Measurements from ENCODE around the gene TIMP3. TPM values are rescaled to one million over a fixed set of nuclear protein-coding genes. Genes with fewer than 3 reads are reported as not detected.

Gene TIMP3
- total RNA-seq, 2 donors from 2014 or later, result 6.3 to 17.1 TPM

GRCh38 chr22:32809786-32810554 lies 8.5 kb downstream of the TIMP3 start:
- H3K4me1 Mint-ChIP-seq, result peaks cover 58% of the 10 kb centered on the region
- no peaks in the 10 kb centered on the region for H3K27me3 Mint-ChIP-seq (ENCODE audit: insufficient read depth)
- peak overlapping the region; percentile 83 for H3K27ac Mint-ChIP-seq
- peaks cover 3% of the 10 kb centered on the region for H3K36me3 Mint-ChIP-seq (ENCODE audit: low read depth)
- H3K36me3 ChIP-seq (ENCODE audit: control insufficient read depth, insufficient read depth, low read length), result peaks cover 11% of the 10 kb centered on the region
- no peak for DNase-seq
- H3K4me3 ChIP-seq (ENCODE audit: low read length), result no peak overlapping the region
- no peak overlapping the region for H3K9ac ChIP-seq (ENCODE audit: extremely low read depth, low read length, poor library complexity, severe bottlenecking)
- 83 to 93% methylated on average over 2 to 5 of the region's 6 CpGs for WGBS, 2 experiments (ENCODE audit: insufficient coverage in 1 of 2, insufficient read length in 1 of 2)
- no peak overlapping the region for H3K27ac ChIP-seq (ENCODE audit: low read depth, low read length)
- H3K27me3 ChIP-seq (ENCODE audit: control insufficient read depth, insufficient read depth, low read length, poor library complexity, severe bottlenecking), result no peaks in the 10 kb centered on the region
- no peak for TF ChIP-seq CTCF (conservative IDR thresholded peaks at IDR 0.05)
- peaks cover 32% of the 10 kb centered on the region for H3K4me1 ChIP-seq (ENCODE audit: control insufficient read depth, insufficient read depth, low read length)
- peak overlapping the region; percentile 25 for H3K4me3 Mint-ChIP-seq
- H3K9me3 ChIP-seq (ENCODE audit: control insufficient read depth, low read length), result no peaks in the 10 kb centered on the region
- no peaks in the 10 kb centered on the region for H3K9me3 Mint-ChIP-seq

GRCh38 chr22:32810555-32811133 lies 9.1 kb downstream of the TIMP3 start:
- Histone ChIP-seq H3K27me3 (ENCODE audit: control insufficient read depth, insufficient read depth, low read length, poor library complexity, severe bottlenecking) (no peaks in the 10 kb centered on the region), H3K27ac (ENCODE audit: low read depth, low read length) (no peak overlapping the region), H3K9ac (ENCODE audit: extremely low read depth, low read length, poor library complexity, severe bottlenecking) (no peak overlapping the region), H3K4me1 (ENCODE audit: control insufficient read depth, insufficient read depth, low read length) (peaks cover 32% of the 10 kb centered on the region), H3K36me3 (ENCODE audit: control insufficient read depth, insufficient read depth, low read length) (peaks cover 9% of the 10 kb centered on the region), H3K9me3 (ENCODE audit: control insufficient read depth, low read length) (no peaks in the 10 kb centered on the region), H3K4me3 (ENCODE audit: low read length) (no peak overlapping the region)
- Mint-ChIP-seq H3K27me3 (ENCODE audit: insufficient read depth) (no peaks in the 10 kb centered on the region), H3K36me3 (ENCODE audit: low read depth) (peaks cover 3% of the 10 kb centered on the region), H3K4me1 (peaks cover 58% of the 10 kb centered on the region), H3K27ac (peak overlapping the region; percentile 83), H3K4me3 (peak overlapping the region; percentile 25), H3K9me3 (no peaks in the 10 kb centered on the region)
- 72 to 74% methylated on average over 3 to 6 of the region's 6 CpGs for WGBS, 2 experiments (ENCODE audit: insufficient coverage in 1 of 2, insufficient read length in 1 of 2)
- peak; percentile 78 for DNase-seq
- TF ChIP-seq CTCF (conservative IDR thresholded peaks at IDR 0.05), result no peak

- Histone ChIP-seq H3K4me1 (ENCODE audit: control insufficient read depth, insufficient read depth, low read length) (peaks cover 32% of the 10 kb centered on the region), H3K27ac (ENCODE audit: low read depth, low read length) (no peak overlapping the region), H3K36me3 (ENCODE audit: control insufficient read depth, insufficient read depth, low read length) (peaks cover 7% of the 10 kb centered on the region), H3K9me3 (ENCODE audit: control insufficient read depth, low read length) (no peaks in the 10 kb centered on the region), H3K4me3 (ENCODE audit: low read length) (peak overlapping the region; percentile 24), H3K27me3 (ENCODE audit: control insufficient read depth, insufficient read depth, low read length, poor library complexity, severe bottlenecking) (no peaks in the 10 kb centered on the region), H3K9ac (ENCODE audit: extremely low read depth, low read length, poor library complexity, severe bottlenecking) (no peak overlapping the region)
- no peak for TF ChIP-seq CTCF (conservative IDR thresholded peaks at IDR 0.05)
- Mint-ChIP-seq H3K27ac (peak overlapping the region; percentile 86), H3K4me1 (peaks cover 60% of the 10 kb centered on the region), H3K9me3 (no peaks in the 10 kb centered on the region), H3K4me3 (no peak overlapping the region), H3K36me3 (ENCODE audit: low read depth) (peaks cover 3% of the 10 kb centered on the region), H3K27me3 (ENCODE audit: insufficient read depth) (no peaks in the 10 kb centered on the region)
- DNase-seq, result no peak
- 75 to 83% methylated on average over 1 to 3 of the region's 3 CpGs for WGBS, 2 experiments (ENCODE audit: insufficient coverage in 1 of 2, insufficient read length in 1 of 2)
Measured at GRCh38 chr22:32811788-32812545, 10.5 kb downstream of the TIMP3 start.
